Loucy (cell line): ENCODE measurements around the gene SLC35G4.
"Not testable (repeated sequence)": the region's sequence is repeated elsewhere in the genome, so short reads cannot be mapped to it uniquely, and the experiment has no call there.

Source experiments
- EZH2phosphoT487 ChIP-seq: fragments of 200-600 bp; IDR thresholded peaks from 2 replicates; pipeline ENCODE4 v1.6.1; 2018; ENCODE audit warnings: antibody characterized with exemption, mild to moderate bottlenecking, moderate library complexity, borderline replicate concordance
- TF ChIP-seq, protein P1 (sequence below): fragments of 200-600 bp; sonication (generic); conservative IDR thresholded peaks from 2 replicates; pipeline ENCODE4 v1.5.1; 2014; ENCODE audit warnings: mild to moderate bottlenecking, antibody characterized with exemption, low read length

DNA sequence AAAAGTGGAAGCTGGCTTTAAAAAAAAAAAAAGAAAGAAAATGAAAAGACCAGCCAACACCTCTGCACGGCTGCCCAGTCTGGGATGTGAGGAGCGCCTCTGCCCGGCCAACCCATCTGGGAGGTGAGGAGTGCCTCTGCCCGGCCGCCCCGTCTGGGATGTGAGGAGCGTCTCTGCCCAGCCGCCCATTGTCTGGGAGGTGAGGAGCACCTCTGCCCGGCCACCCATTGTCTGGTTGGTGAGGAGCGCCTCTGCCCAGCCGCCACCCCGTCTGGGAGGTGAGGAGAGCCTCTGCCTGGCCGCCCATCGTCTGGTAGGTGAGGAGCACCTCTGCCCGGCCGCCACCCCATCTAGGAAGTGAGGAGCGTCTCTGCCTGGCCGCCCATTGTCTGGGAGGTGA, 3.7 kb downstream of the SLC35G4 start:
- TF ChIP-seq, protein P1, sequence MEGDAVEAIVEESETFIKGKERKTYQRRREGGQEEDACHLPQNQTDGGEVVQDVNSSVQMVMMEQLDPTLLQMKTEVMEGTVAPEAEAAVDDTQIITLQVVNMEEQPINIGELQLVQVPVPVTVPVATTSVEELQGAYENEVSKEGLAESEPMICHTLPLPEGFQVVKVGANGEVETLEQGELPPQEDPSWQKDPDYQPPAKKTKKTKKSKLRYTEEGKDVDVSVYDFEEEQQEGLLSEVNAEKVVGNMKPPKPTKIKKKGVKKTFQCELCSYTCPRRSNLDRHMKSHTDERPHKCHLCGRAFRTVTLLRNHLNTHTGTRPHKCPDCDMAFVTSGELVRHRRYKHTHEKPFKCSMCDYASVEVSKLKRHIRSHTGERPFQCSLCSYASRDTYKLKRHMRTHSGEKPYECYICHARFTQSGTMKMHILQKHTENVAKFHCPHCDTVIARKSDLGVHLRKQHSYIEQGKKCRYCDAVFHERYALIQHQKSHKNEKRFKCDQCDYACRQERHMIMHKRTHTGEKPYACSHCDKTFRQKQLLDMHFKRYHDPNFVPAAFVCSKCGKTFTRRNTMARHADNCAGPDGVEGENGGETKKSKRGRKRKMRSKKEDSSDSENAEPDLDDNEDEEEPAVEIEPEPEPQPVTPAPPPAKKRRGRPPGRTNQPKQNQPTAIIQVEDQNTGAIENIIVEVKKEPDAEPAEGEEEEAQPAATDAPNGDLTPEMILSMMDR: not testable (repeated sequence)
- not testable (repeated sequence) for TF ChIP-seq EZH2phosphoT487
